Tibial nerve (tissue), 4 donors: ENCODE results near the gene BAK1. TPM values are rescaled to one million over a fixed set of nuclear protein-coding genes. Genes with fewer than 3 reads are reported as not detected.

Experiments used
- DNase-seq, 2 donors: peaks; one replicate each; pipeline ENCODE4 v3.0.0-alpha.2; 2019; ENCODE audit warnings: low spot score in 2 of 2
- H3K27ac ChIP-seq, 4 donors: fragments of 200-600 bp; sonication (generic) in 3 of 4; one replicate each; pipeline ENCODE4 v1.5.1; 2017 to 2019; ENCODE audit warnings: mild to moderate bottlenecking in 1 of 4
- H3K27me3 ChIP-seq, 2 donors: fragments of 200-600 bp; sonication (generic) in 1 of 2; one replicate each; pipeline versions ENCODE4 v1.5.1 to v1.6.0; 2017 to 2019
- H3K36me3 ChIP-seq, 3 donors: fragments of 200-600 bp; sonication (generic); one replicate each; pipeline ENCODE4 v1.5.1; 2018 to 2019
- H3K4me1 ChIP-seq, 4 donors: fragments of 200-600 bp; sonication (generic) in 3 of 4; one replicate each; pipeline ENCODE4 v1.5.1; 2017 to 2019
- H3K4me3 ChIP-seq, 4 donors: fragments of 200-600 bp; sonication (generic) in 3 of 4; one replicate each; pipeline ENCODE4 v1.5.1; 2017 to 2019; ENCODE audit warnings: mild to moderate bottlenecking in 1 of 4, moderate library complexity in 1 of 4
- H3K9me3 ChIP-seq, 4 donors: fragments of 200-600 bp; sonication (generic) in 3 of 4; one replicate each; pipeline ENCODE4 v1.5.1; 2017 to 2019
- EP300 ChIP-seq, 2 donors: sonication (generic); formaldehyde crosslinking; IDR thresholded peaks; one replicate each; pipeline ENCODE4 v1.6.1; 2017; ENCODE audit warnings: antibody characterized with exemption in 2 of 2, mild to moderate bottlenecking in 1 of 2
- POLR2A ChIP-seq, 2 donors: fragments of 450-650 bp; IDR thresholded peaks; one replicate each; pipeline ENCODE4 v1.6.1; 2017; ENCODE audit warnings: antibody characterized with exemption in 2 of 2, mild to moderate bottlenecking in 2 of 2, moderate library complexity in 2 of 2
- WGBS, 2 donors: methylation state at CpG; one replicate each; pipeline ENCODE4 v1.1.5; 2018; 5-methylcytosine and 5-hydroxymethylcytosine counted together
- total RNA-seq, 4 donors: library from RNA; depleted of rRNA; stranded (reverse); fragments of >200 nt; gene quantifications; one replicate each; pipeline ENCODE4 v1.1.0, GENCODE V29; 2016
- TF ChIP-seq, protein P1 (sequence below), 5 experiments: fragments of 200-600 bp in 3 of 5; fragments of 450-650 bp in 2 of 5; sonication (generic) in 3 of 5; IDR thresholded peaks; one replicate each; pipeline ENCODE4 v1.5.1; 2016 to 2019; ENCODE audit warnings: antibody characterized with exemption in 5 of 5, mild to moderate bottlenecking in 3 of 5, moderate library complexity in 2 of 5

Gene BAK1
- total RNA-seq, 4 donors from 2014 or later: 7.9 to 15.3 (median 10.1) TPM

DNA sequence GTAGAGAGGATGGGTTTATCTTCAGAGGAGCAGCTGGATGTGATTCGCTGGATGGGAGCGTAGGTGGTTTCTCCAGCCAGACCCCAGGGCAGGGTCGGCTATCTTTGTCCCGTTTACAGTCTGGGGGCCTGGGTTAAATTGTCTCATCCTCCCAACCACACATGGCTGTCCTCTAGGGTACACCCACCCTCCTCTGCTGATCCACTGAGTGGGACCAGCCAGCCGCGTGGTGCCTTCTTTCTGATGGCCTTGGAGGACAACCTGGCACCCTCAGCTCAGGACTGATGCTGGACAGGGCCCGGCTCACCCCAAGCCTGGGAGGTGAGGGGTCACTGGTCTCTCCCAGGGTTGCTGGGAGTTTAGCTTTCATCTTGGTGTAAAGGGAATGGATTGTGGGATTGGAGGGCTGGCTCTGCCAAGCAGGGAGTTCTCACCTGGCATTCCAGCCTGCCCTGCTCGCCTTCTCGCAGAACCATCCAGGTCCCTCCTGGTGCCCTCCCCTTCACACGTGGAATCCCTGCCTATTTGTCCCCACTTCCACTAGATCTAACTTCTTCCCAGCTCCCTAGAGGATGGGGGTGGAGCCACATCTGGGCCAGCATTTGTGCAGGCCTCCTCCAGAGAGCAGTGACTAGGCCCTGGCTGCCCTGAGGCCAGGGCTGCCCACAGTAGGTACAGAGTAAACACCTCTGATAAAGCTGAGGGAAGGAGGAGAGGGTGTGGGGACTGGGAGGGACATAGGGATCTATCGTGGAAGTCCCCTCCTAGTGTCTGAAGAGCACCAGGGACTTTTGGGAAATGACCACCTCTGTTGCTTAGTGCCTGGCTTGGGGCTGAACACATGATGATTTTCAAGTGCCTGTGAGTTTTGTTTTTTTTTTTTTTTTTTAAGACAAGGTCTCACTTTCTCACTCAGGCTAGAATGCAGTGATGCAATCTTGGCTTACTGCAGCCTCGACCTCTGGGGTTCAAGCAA is 42.7 kb upstream of the BAK1 start:
- TF ChIP-seq EP300 (IDR thresholded peaks at IDR 0.05): no peak
- TF ChIP-seq POLR2A (IDR thresholded peaks at IDR 0.05): no peak
- TF ChIP-seq, protein P1, sequence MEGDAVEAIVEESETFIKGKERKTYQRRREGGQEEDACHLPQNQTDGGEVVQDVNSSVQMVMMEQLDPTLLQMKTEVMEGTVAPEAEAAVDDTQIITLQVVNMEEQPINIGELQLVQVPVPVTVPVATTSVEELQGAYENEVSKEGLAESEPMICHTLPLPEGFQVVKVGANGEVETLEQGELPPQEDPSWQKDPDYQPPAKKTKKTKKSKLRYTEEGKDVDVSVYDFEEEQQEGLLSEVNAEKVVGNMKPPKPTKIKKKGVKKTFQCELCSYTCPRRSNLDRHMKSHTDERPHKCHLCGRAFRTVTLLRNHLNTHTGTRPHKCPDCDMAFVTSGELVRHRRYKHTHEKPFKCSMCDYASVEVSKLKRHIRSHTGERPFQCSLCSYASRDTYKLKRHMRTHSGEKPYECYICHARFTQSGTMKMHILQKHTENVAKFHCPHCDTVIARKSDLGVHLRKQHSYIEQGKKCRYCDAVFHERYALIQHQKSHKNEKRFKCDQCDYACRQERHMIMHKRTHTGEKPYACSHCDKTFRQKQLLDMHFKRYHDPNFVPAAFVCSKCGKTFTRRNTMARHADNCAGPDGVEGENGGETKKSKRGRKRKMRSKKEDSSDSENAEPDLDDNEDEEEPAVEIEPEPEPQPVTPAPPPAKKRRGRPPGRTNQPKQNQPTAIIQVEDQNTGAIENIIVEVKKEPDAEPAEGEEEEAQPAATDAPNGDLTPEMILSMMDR (IDR thresholded peaks at IDR 0.05): no peak
- no peaks in the 10 kb centered on the region for H3K27me3 ChIP-seq
- no peak for DNase-seq

DNA sequence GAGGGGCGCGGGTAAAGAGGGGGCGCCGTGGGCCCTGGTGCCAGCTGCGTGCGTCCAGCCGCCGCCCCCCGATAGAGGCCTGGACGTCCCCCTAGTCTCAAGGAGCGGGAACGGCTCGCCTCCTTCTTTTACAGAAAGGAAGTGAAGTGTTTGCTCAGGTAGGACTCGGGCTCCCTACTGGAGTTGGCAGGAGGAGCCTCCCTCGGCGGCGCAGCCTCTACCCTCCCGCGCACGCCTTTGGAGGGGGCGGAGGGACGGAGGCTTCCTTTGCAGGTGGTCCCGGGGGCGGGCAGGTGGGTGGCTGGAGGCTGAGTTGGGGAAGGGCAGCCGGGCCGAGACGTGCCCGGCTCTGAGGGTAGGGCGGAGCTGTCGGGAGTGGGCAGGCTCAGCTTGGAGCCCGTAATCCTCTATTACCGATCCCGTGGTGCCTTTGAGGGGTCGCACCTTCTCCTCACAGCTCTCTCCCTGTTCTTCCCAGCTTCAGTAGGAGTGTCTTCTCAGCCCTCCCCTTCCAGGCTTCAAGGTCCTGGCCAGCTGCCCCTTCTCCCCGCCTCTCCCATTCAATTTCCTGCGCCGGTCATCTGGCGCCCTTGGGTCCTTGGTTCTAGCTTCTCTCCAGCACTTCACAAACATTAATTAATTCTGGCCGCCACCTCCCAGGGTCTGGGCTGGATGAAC is 41.8 kb upstream of the BAK1 start:
- H3K27me3 ChIP-seq: no peaks in the 10 kb centered on the region
- peak overlapping the region; percentile 54 to 92 (median 78) for H3K4me3 ChIP-seq
- H3K27ac ChIP-seq: peak overlapping the region; percentile 86 to 98 (median 94)
- TF ChIP-seq, protein P1 (IDR thresholded peaks at IDR 0.05): no peak
- TF ChIP-seq EP300 (IDR thresholded peaks at IDR 0.05) (no peak), POLR2A (IDR thresholded peaks at IDR 0.05) (no peak)
- peaks cover 0 to 69% (median 44%) of the 10 kb centered on the region in 4 donors for H3K4me1 ChIP-seq
- H3K36me3 ChIP-seq: peaks cover 0 to 5% (median 0%) of the 10 kb centered on the region in 3 donors
- 8 to 13% methylated on average over 15 to 39 of the region's 39 CpGs for WGBS, 2 donors
- peak in 1 of 2 donors; percentile 53 for DNase-seq
- no peaks in the 10 kb centered on the region for H3K9me3 ChIP-seq

More for the DNA sequence above, 42.7 kb upstream of the BAK1 start:
- Histone ChIP-seq H3K36me3 (peaks cover 0 to 5% (median 0%) of the 10 kb centered on the region in 3 donors), H3K4me1 (peaks cover 0 to 78% (median 49%) of the 10 kb centered on the region in 4 donors), H3K9me3 (no peaks in the 10 kb centered on the region), H3K4me3 (peak overlapping the region in 3 of 4 donors; percentile 66 to 92 (median 91)), H3K27ac (peak overlapping the region; percentile 86 to 98 (median 94))
- 41 to 49% methylated on average over 11 to 12 of the region's 12 CpGs for WGBS, 2 donors

DNA sequence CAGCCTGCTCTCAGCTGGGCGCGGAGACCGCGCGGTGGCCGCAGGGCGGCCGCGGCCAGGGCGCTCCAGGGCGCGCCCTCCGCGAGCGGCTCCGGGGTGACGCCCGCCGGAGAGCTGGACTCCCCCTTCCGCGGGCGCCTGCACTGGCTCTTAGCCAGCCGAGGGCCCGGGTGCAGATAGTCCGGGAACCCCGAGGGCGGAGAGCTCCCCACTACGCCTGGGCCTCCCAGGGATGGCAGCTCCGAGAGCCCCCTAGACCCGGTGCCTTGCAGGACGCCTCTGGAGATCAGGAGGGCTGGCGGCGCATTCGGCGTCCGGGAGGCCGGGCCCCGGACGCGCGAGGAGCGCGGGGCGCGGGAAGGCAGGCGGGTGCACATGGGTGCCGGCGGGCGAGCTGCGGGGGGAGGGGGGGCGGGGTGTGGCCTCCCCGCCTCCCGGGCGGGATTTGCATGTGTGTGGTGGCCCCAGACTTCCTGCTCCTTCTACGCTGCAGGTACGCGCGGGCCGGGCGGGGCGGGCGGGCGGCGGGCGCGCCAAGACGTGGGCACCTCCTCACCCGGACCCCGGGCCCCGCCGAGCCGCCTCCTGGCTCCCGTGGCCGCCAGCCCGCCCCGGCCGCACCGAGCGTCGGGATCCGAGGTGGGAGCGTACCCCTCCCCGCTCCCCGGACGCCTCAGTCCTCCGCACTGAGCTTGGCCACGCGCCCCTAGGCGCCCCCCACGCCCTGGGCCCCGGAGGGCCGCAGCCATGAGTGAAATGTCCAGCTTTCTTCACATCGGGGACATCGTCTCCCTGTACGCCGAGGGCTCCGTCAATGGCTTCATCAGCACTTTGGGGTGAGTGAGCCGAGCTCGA is 41.0 kb upstream of the BAK1 start, which contains the start of gene ITPR3:
ITPR3 (plus strand) TSS at position 467 of the 855 bp plus-strand sequence; CDS start at position 748, 281 bp downstream.
- H3K36me3 ChIP-seq: peaks cover 0 to 5% (median 0%) of the 10 kb centered on the region in 3 donors
- TF ChIP-seq EP300 (IDR thresholded peaks at IDR 0.05): no peak
- TF ChIP-seq POLR2A (IDR thresholded peaks at IDR 0.05): peak in 1 of 2 donors; percentile 8
- DNase-seq: no peak
- H3K9me3 ChIP-seq: no peaks in the 10 kb centered on the region
- peak within 1 kb of the TSS; percentile 86 to 98 (median 94) for H3K27ac ChIP-seq
- no peaks in the 10 kb centered on the region for H3K27me3 ChIP-seq
- H3K4me1 ChIP-seq: peaks cover 0 to 62% (median 44%) of the 10 kb centered on the region in 4 donors
- WGBS, 2 donors: 0% methylated on average over 22 of the region's 99 CpGs; no CpG with 5 or more reads in 1 of the 2 donors
- H3K4me3 ChIP-seq: peak within 1 kb of the TSS; percentile 54 to 92 (median 78)

DNA sequence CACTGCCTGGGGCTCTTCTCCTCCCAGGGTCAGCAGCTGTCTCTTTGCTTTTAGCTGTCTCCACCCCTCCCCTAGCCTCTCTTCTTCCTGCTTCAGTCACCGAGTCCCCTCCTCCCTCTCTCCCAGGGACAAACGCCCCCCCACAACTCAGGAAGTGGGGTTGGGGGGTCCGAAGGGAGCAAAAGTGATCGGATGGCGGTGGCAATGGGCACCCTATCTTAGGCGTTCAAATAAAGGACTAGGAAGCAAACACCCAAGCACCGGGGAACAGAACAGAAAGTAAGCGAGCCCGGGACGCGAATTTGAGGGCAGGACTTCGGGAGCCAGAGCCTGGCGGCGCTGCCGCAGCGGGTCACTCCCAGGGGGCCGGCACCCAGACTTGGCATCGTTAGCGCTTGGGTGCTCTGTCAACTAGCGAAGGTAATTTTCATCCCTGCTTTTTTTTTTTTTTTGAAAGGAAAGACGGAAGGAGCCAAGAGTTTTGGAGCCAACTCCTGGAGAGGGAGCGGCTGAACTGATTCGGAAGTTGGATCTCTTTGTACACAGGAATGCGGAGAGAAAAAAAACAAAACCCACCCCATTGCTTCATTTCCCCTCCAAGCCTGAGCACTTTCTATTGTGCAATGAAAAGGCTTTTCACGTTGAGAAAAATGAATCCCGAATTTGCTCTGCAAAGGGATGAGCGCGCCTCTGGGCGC is 40.2 kb upstream of the BAK1 start:
- H3K36me3 ChIP-seq: peaks cover 0 to 5% (median 0%) of the 10 kb centered on the region in 3 donors
- peak in 1 of 2 donors; percentile 4 for TF ChIP-seq POLR2A (IDR thresholded peaks at IDR 0.05)
- TF ChIP-seq EP300 (IDR thresholded peaks at IDR 0.05): peak in 1 of 2 donors; percentile 58
- TF ChIP-seq, protein P1 (IDR thresholded peaks at IDR 0.05): no peak
- H3K27me3 ChIP-seq: no peaks in the 10 kb centered on the region
- peaks cover 0 to 55% (median 41%) of the 10 kb centered on the region in 4 donors for H3K4me1 ChIP-seq
- H3K4me3 ChIP-seq: peak overlapping the region; percentile 54 to 92 (median 69)
- DNase-seq: peak in 1 of 2 donors; percentile 33
- 0% methylated on average over 26 to 29 of the region's 29 CpGs for WGBS, 2 donors
- H3K27ac ChIP-seq: peak overlapping the region; percentile 86 to 98 (median 94)
- H3K9me3 ChIP-seq: no peaks in the 10 kb centered on the region
